CD4-positive, alpha-beta memory T cell (primary cell): ENCODE results near the gene SERPINB10. TPM values are rescaled to one million over a fixed set of nuclear protein-coding genes. Genes with fewer than 3 reads are reported as not detected.

ENCODE experiments used
- CTCF ChIA-PET: fragments of 350-600 bp; sonication (Branson Sonifier 250); formaldehyde crosslinking; loops from one replicate; lab custom pipeline; 2021; ENCODE audit warnings: inconsistent platforms; ENCODE audit not compliant: partially characterized antibody; lab: Charles Lee
- POLR2A ChIA-PET: fragments of 350-600 bp; sonication (Branson Sonifier 250); formaldehyde crosslinking; loops from one replicate; lab custom pipeline; 2021; ENCODE audit not compliant: partially characterized antibody; lab: Charles Lee
- DNase-seq, 5 donors: peaks; one replicate each; pipeline versions ENCODE4 v3.0.0 to v3.0.0-alpha.2; 2020 to 2022; ENCODE audit warnings: mixed read lengths in 1 of 5
- H3K27ac ChIP-seq: one replicate; pipeline ENCODE4 v1.7.0; 2013; ENCODE audit warnings: low read depth, low read length
- H3K27me3 ChIP-seq: 2 replicates; pipeline ENCODE4 v1.7.0; 2013; ENCODE audit warnings: mild to moderate bottlenecking, low read length, moderate library complexity; ENCODE audit not compliant: insufficient read depth
- H3K36me3 ChIP-seq: 2 replicates; pipeline ENCODE4 v1.7.0; 2013; ENCODE audit warnings: mild to moderate bottlenecking, low read length, moderate library complexity; ENCODE audit not compliant: insufficient read depth
- H3K4me1 ChIP-seq: 2 replicates; pipeline ENCODE4 v1.7.0; 2013; ENCODE audit warnings: mild to moderate bottlenecking, low read length, moderate library complexity; ENCODE audit not compliant: insufficient read depth
- H3K4me3 ChIP-seq, 2 donors: one replicate each; pipeline ENCODE4 v1.7.0; 2013; ENCODE audit warnings: low read length in 2 of 2, mild to moderate bottlenecking in 1 of 2
- H3K9me3 ChIP-seq, 2 donors: one replicate each; pipeline ENCODE4 v1.7.0; 2013; ENCODE audit warnings: low read length in 2 of 2, control low read depth in 1 of 2; ENCODE audit not compliant: control insufficient read depth in 1 of 2
- H3K27ac Mint-ChIP-seq, 7 donors: one replicate each; pipeline ENCODE4 v1.8.0; 2020 to 2021; ENCODE audit warnings: mixed read lengths in 7 of 7, mild to moderate bottlenecking in 6 of 7, inconsistent platforms in 3 of 7, moderate library complexity in 3 of 7
- H3K27me3 Mint-ChIP-seq, 2 donors: one replicate each; pipeline ENCODE4 v1.8.0; 2020 to 2021; ENCODE audit warnings: mixed read lengths in 2 of 2
- H3K36me3 Mint-ChIP-seq, 2 donors: one replicate each; pipeline ENCODE4 v1.8.0; 2020 to 2021; ENCODE audit warnings: mixed read lengths in 2 of 2, inconsistent platforms in 1 of 2, mild to moderate bottlenecking in 1 of 2
- H3K4me1 Mint-ChIP-seq, 4 donors: one replicate each; pipeline ENCODE4 v1.8.0; 2020 to 2021; ENCODE audit warnings: mixed read lengths in 4 of 4, mild to moderate bottlenecking in 1 of 4
- H3K4me3 Mint-ChIP-seq, 8 donors: one replicate each; pipeline ENCODE4 v1.8.0; 2020 to 2021; ENCODE audit warnings: mixed read lengths in 8 of 8, mild to moderate bottlenecking in 7 of 8, moderate library complexity in 6 of 8, inconsistent platforms in 3 of 8
- H3K9me3 Mint-ChIP-seq, 8 donors: one replicate each; pipeline ENCODE4 v1.8.0; 2020 to 2021; ENCODE audit warnings: mixed read lengths in 8 of 8, mild to moderate bottlenecking in 5 of 8, inconsistent platforms in 3 of 8, moderate library complexity in 1 of 8
- intact Hi-C: fragments of 100-400 bp; cut with micrococcal nuclease; formaldehyde crosslinking; loops from one replicate; pipeline ENCODE4 v1.15.1; 2023
- polyA plus RNA-seq, 2 donors: library from polyadenylated mRNA; unstranded; fragments of 300-500 nt; fragmentation: Illumina TruSeq; gene quantifications; one replicate each; pipeline ENCODE4 v1.2.3, GENCODE V29; 2021
- total RNA-seq, 2 experiments: library from RNA; stranded (reverse); gene quantifications; one replicate each; pipeline ENCODE4 v1.2.3, GENCODE V29; 2021

The SERPINB10 gene
- total and polyA plus RNA-seq, 4 experiments from 2014 or later, result not detected

GRCh38 chr18:63905361-63905760 lies 2.4 kb upstream of the SERPINB10 start:
- Mint-ChIP-seq H3K36me3 (no peaks in the 10 kb centered on the region), H3K27me3 (peaks cover 5 to 14% of the 10 kb centered on the region in 2 donors), H3K9me3 (peaks cover 0 to 4% (median 0%) of the 10 kb centered on the region in 8 donors), H3K4me3 (no peak overlapping the region), H3K27ac (no peak overlapping the region), H3K4me1 (no peaks in the 10 kb centered on the region)
- DNase-seq, result no peak
- intact Hi-C loops, result no loop called here
- H3K36me3 ChIP-seq, result no peaks in the 10 kb centered on the region
- POLR2A ChIA-PET, result no interaction called here
- H3K4me1 ChIP-seq, result no peaks in the 10 kb centered on the region
- CTCF ChIA-PET, result no interaction called here
- no peak overlapping the region for H3K4me3 ChIP-seq
- no peaks in the 10 kb centered on the region for H3K27me3 ChIP-seq
- H3K9me3 ChIP-seq, result no peaks in the 10 kb centered on the region
- no peak overlapping the region for H3K27ac ChIP-seq

GRCh38 chr18:63906056-63906455 lies 1.7 kb upstream of the SERPINB10 start:
- intact Hi-C loops, result no loop called here
- Mint-ChIP-seq H3K4me1 (no peaks in the 10 kb centered on the region), H3K27me3 (peaks cover 5 to 11% of the 10 kb centered on the region in 2 donors), H3K27ac (no peak overlapping the region), H3K4me3 (no peak overlapping the region), H3K36me3 (no peaks in the 10 kb centered on the region), H3K9me3 (peaks cover 0 to 4% (median 0%) of the 10 kb centered on the region in 8 donors)
- Histone ChIP-seq H3K9me3 (no peaks in the 10 kb centered on the region), H3K36me3 (no peaks in the 10 kb centered on the region), H3K27ac (no peak overlapping the region), H3K27me3 (no peaks in the 10 kb centered on the region), H3K4me3 (no peak overlapping the region), H3K4me1 (no peaks in the 10 kb centered on the region)
- ChIA-PET CTCF (no interaction called here), POLR2A (no interaction called here)
- DNase-seq, result no peak

- intact Hi-C loops, result no loop called here
- Mint-ChIP-seq H3K4me1 (no peaks in the 10 kb centered on the region), H3K36me3 (no peaks in the 10 kb centered on the region), H3K27me3 (peaks cover 10 to 11% of the 10 kb centered on the region in 2 donors), H3K27ac (no peak overlapping the region), H3K9me3 (peaks cover 0 to 5% (median 0%) of the 10 kb centered on the region in 8 donors), H3K4me3 (no peak overlapping the region)
- Histone ChIP-seq H3K36me3 (no peaks in the 10 kb centered on the region), H3K4me3 (no peak overlapping the region), H3K9me3 (no peaks in the 10 kb centered on the region), H3K4me1 (no peaks in the 10 kb centered on the region), H3K27ac (no peak overlapping the region), H3K27me3 (no peaks in the 10 kb centered on the region)
- no peak for DNase-seq
- CTCF ChIA-PET, result interaction anchor here (0.9 kb wide), 1 partner anchor 13 kb away, joined by 3 read pairs; no protein-coding TSS in a partner anchor
- POLR2A ChIA-PET, result no interaction called here
Observed at GRCh38 chr18:63908858-63909257, 1.1 kb downstream of the SERPINB10 start.

GRCh38 chr18:63909870-63910269 lies 2.1 kb downstream of the SERPINB10 start:
- ChIA-PET CTCF (interaction anchor here (0.9 kb wide), 1 partner anchor 14 kb away, joined by 3 read pairs; no protein-coding TSS in a partner anchor), POLR2A (no interaction called here)
- intact Hi-C loops, result no loop called here
- Mint-ChIP-seq H3K4me3 (no peak overlapping the region), H3K36me3 (no peaks in the 10 kb centered on the region), H3K9me3 (peaks cover 0 to 7% (median 0%) of the 10 kb centered on the region in 8 donors), H3K4me1 (no peaks in the 10 kb centered on the region), H3K27me3 (peaks cover 9 to 16% of the 10 kb centered on the region in 2 donors), H3K27ac (no peak overlapping the region)
- H3K27ac ChIP-seq, result no peak overlapping the region
- H3K36me3 ChIP-seq, result no peaks in the 10 kb centered on the region
- no peak overlapping the region for H3K4me3 ChIP-seq
- no peaks in the 10 kb centered on the region for H3K9me3 ChIP-seq
- DNase-seq, result no peak
- no peaks in the 10 kb centered on the region for H3K27me3 ChIP-seq
- no peaks in the 10 kb centered on the region for H3K4me1 ChIP-seq

GRCh38 chr18:63917817-63918216 lies 10.1 kb downstream of the SERPINB10 start:
- Mint-ChIP-seq H3K27me3 (peaks cover 12 to 37% of the 10 kb centered on the region in 2 donors), H3K36me3 (no peaks in the 10 kb centered on the region), H3K4me3 (no peak overlapping the region), H3K4me1 (no peaks in the 10 kb centered on the region), H3K27ac (no peak overlapping the region), H3K9me3 (peaks cover 0 to 3% (median 0%) of the 10 kb centered on the region in 8 donors)
- POLR2A ChIA-PET, result no interaction called here
- H3K4me3 ChIP-seq, result no peak overlapping the region
- H3K27me3 ChIP-seq, result no peaks in the 10 kb centered on the region
- H3K9me3 ChIP-seq, result no peaks in the 10 kb centered on the region
- no peaks in the 10 kb centered on the region for H3K4me1 ChIP-seq
- no peak for DNase-seq
- H3K36me3 ChIP-seq, result no peaks in the 10 kb centered on the region
- no peak overlapping the region for H3K27ac ChIP-seq
- CTCF ChIA-PET, result no interaction called here
- intact Hi-C loops, result no loop called here

- POLR2A ChIA-PET, result no interaction called here
- Histone ChIP-seq H3K9me3 (no peaks in the 10 kb centered on the region), H3K4me1 (no peaks in the 10 kb centered on the region), H3K4me3 (no peak overlapping the region), H3K27me3 (no peaks in the 10 kb centered on the region), H3K27ac (no peak overlapping the region), H3K36me3 (no peaks in the 10 kb centered on the region)
- DNase-seq, result no peak
- CTCF ChIA-PET, result interaction anchor here (1.0 to 1.8 kb wide), 2 partner anchors 9 to 14 kb away, joined by 4 to 9 read pairs; no protein-coding TSS in a partner anchor
- H3K4me1 Mint-ChIP-seq, result no peaks in the 10 kb centered on the region
- no peaks in the 10 kb centered on the region for H3K36me3 Mint-ChIP-seq
- no peak overlapping the region for H3K27ac Mint-ChIP-seq
- H3K27me3 Mint-ChIP-seq, result peaks cover 12 to 29% of the 10 kb centered on the region in 2 donors
- intact Hi-C loops, result no loop called here
- no peaks in the 10 kb centered on the region for H3K9me3 Mint-ChIP-seq
- H3K4me3 Mint-ChIP-seq, result no peak overlapping the region
Observed at GRCh38 chr18:63922049-63922448, 14.3 kb downstream of the SERPINB10 start.

- no peak overlapping the region for H3K4me3 ChIP-seq
- Mint-ChIP-seq H3K27ac (no peak overlapping the region), H3K4me1 (no peaks in the 10 kb centered on the region), H3K9me3 (no peaks in the 10 kb centered on the region), H3K4me3 (no peak overlapping the region), H3K36me3 (no peaks in the 10 kb centered on the region), H3K27me3 (peaks cover 9 to 21% of the 10 kb centered on the region in 2 donors)
- H3K36me3 ChIP-seq, result no peaks in the 10 kb centered on the region
- H3K27me3 ChIP-seq, result no peaks in the 10 kb centered on the region
- ChIA-PET POLR2A (no interaction called here), CTCF (interaction anchor here (1.4 kb wide), 1 partner anchor 39 kb away, joined by 3 read pairs; no protein-coding TSS in a partner anchor)
- DNase-seq, result no peak
- H3K27ac ChIP-seq, result no peak overlapping the region
- intact Hi-C loops, result no loop called here
- no peaks in the 10 kb centered on the region for H3K9me3 ChIP-seq
- H3K4me1 ChIP-seq, result no peaks in the 10 kb centered on the region
Observed at GRCh38 chr18:63924551-63924950, 16.8 kb downstream of the SERPINB10 start.
